LNCaP clone FGC (cell line): ENCODE data around the gene OR6M1.

Experiments
- DNase-seq: peaks from one replicate; pipeline ENCODE4 v3.0.0-alpha.2; 2011; ENCODE audit warnings: low read depth
- H3K4me3 ChIP-seq: 2 replicates; pipeline ENCODE4 v1.5.1; 2011; ENCODE audit warnings: mild to moderate bottlenecking, low read depth, low read length, control low read depth
- TF ChIP-seq, protein P1 (sequence below): IDR thresholded peaks from 2 replicates; pipeline ENCODE4 v1.5.1; 2012; ENCODE audit warnings: mild to moderate bottlenecking; ENCODE audit not compliant: control insufficient read depth, insufficient read depth; ENCODE audit errors: extremely low read depth

The OR6M1 gene

DNA sequence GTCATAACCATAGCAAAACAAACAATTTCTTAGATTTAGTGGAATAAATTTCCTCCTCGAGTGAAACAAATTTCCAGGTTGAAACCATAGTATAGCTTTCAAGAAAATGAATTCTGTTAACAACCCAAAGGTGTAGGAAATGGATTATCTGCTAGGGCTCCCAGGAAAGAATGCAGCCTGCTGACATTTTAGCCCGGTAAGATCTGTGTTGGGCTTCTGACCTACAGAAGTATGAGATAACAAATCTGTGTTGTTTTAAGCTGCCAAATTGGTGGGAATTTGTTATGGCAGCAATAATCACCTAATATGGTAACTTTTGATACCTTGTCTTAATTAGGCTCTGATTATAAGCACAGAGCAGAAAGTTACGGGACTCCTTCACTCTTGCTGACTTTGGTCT is 32.0 kb upstream of the OR6M1 start:
- no peak overlapping the region for H3K4me3 ChIP-seq
- no peak for DNase-seq
- TF ChIP-seq, protein P1, sequence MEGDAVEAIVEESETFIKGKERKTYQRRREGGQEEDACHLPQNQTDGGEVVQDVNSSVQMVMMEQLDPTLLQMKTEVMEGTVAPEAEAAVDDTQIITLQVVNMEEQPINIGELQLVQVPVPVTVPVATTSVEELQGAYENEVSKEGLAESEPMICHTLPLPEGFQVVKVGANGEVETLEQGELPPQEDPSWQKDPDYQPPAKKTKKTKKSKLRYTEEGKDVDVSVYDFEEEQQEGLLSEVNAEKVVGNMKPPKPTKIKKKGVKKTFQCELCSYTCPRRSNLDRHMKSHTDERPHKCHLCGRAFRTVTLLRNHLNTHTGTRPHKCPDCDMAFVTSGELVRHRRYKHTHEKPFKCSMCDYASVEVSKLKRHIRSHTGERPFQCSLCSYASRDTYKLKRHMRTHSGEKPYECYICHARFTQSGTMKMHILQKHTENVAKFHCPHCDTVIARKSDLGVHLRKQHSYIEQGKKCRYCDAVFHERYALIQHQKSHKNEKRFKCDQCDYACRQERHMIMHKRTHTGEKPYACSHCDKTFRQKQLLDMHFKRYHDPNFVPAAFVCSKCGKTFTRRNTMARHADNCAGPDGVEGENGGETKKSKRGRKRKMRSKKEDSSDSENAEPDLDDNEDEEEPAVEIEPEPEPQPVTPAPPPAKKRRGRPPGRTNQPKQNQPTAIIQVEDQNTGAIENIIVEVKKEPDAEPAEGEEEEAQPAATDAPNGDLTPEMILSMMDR = no peak

DNA sequence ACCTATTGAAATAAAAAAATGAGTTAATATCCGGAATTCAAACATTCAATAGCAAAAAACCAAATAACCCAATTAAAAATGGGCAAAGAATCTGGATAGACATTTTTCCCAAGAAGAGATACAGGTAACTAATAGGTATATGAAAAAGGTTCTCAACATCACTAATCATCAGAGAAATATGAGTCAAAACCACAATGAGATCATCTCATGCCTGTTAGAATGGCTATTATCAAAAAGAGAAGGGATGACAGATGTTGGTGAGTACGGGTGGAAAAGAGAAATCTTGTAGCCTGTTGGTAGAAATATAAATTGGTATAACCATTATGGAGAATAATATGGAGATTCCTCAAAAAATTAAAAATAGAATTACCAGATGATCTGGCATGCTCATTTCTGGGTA is 26.9 kb upstream of the OR6M1 start:
- H3K4me3 ChIP-seq = no peak overlapping the region
- TF ChIP-seq, protein P1 = no peak
- no peak for DNase-seq

DNA sequence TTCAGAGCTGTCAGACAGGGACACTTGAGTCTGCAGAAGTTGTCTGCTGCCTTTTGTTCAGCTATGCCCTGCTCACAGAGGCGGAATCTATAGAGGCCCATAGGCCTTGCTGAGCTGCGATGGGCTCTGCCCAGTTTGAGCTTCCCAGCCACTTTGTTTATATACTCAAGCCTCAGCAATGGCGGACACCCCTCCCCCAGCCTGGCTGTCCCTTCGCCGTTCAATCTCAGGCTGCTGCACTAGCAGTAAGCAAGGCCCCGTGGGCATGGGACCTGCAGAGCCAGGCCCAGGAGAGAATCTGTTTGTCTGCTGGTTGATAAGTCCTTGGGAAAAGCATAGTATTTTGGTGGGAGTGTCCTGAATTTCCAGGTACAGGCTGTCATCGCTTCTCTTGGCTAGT is 23.6 kb upstream of the OR6M1 start:
- TF ChIP-seq, protein P1 = no peak
- no peak for DNase-seq
- no peak overlapping the region for H3K4me3 ChIP-seq

DNA sequence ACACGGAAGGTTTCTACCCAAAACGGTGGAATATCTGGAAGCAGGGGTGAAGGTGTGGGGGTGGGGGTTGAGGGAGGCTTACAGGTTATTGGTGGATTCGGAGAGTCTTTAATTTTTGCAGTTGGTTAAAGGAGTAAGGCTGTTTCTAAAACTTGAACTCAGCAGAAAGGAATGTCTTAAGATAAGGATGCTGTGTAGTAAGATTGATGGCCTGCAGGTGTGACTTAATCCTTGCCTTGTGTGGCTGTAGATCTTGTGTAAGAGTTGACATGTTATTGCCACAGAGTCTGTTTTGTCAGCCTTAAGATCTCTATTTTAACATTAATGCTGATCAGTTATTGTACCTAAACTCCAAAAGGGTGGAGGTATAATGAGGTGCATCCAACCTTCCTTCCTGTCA is 16.4 kb upstream of the OR6M1 start:
- TF ChIP-seq, protein P1 = no peak
- no peak for DNase-seq
- H3K4me3 ChIP-seq = no peak overlapping the region

DNA sequence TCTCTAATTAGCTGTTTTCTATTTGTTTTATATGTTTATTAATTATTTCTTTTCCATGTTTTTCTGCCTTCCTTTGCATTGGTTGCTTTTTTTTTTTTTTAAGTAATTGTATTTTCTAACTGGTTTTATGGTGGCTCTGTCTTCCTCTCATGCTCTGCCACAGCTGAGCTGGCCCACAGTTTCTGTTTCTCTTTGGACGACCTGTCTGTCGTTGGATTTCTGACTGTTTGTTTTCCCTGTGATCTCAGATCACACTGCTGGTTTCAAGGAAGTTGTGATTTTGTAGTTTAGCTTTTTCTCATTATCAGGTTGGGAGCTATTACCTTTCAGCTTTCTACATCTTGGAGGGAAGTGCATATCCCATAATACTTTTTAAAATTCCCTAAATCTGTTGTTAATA is 15.9 kb upstream of the OR6M1 start:
- DNase-seq = no peak
- TF ChIP-seq, protein P1 = no peak
- H3K4me3 ChIP-seq = no peak overlapping the region

DNA sequence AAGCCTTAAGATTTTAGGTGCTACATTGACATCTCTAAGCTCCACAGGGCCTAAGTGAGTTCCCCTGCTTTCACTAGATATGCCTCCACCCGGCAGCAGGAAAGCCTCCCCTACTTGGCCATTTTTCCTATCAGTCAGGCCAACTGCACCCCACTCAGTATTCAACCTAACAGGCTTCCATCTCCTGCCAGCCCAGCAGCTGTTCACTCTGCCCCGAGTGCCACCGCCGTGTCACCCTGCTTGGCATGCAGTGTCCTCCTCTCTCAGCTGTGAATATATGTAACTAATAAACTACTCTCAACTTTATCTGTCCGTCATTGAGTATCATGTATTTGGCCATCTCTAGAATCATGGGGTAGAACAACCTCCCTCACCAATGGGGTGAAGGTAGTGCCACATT is 9.0 kb upstream of the OR6M1 start:
- H3K4me3 ChIP-seq = no peak overlapping the region

DNA sequence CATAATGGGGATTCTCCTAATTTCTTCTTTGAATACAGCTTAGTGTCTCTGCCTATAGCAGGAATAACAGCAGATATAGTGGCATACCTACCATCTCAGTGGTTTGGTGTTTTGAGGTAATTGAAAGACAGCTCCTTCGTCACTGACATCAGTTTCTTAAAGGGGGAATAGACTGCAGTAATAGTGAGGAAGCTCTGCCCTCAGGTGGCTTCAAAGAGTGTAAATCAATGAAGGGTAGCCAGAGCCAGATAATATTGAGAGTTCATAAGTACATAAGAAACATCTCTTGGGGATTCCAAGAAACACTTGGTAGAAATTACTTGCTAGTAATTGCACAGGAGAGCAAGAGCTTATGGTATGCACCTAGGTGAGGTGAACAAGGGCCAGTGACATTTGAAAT is 4.4 kb downstream of the OR6M1 start:
- TF ChIP-seq, protein P1 = no peak
- DNase-seq = no peak
- no peak overlapping the region for H3K4me3 ChIP-seq

More for the DNA sequence above, 9.0 kb upstream of the OR6M1 start:
- TF ChIP-seq, protein P1 = no peak
- DNase-seq = no peak
